Stimulated activated CD4-positive, alpha-beta T cell treated with anti-CD3 and anti-CD28 coated beads, Interleukin-2, amount 100 ng/mL, for 4 hours (primary cell): Measurements from ENCODE around the gene CRIP1.

Source experiments
- DNase-seq: peaks from one replicate; pipeline ENCODE4 v3.0.0-alpha.2; 2020; ENCODE audit warnings: low read depth

The CRIP1 gene

DNA sequence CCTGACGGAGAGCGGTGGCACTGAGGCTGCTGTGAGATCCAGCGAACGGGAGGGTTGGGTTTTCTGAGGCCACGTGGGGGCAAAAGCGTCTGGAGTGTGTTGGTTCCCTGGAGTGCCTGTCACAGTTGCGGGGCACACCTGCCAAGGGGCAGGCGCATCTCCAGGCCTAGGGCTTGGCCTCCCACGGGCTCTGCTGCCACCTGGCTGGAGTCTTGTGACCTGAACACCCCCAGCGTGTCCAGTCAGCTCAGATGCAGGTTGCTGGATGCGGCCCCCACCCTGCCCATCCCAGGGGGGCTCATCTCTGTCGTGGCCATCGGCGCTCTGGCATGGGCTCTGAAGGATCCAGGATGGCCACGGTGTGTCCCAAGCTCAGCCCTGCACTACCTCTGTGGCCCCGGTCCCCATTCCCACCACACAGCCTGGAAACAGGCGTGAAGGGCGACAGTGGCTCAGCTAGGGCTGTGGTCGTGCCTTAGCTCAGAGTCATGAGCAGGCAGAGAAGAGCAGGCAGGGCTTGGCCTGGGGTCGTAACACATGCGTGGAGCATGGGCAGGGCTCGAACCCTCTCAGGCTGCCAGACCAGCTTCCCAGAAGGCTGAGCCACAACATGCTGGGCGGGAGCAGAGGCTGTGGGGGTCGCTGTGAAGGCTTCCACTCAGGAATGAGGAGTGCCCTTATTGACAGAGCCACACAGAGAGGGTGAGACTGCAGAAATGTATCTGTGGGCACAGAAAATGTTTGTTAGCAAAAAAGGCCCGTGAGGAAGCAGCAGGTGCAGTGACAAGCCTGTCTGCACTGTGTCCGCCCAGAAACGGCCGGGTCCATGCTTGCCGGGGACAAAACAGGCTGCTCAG is 35.6 kb upstream of the CRIP1 start:
- DNase-seq = no peak

DNA sequence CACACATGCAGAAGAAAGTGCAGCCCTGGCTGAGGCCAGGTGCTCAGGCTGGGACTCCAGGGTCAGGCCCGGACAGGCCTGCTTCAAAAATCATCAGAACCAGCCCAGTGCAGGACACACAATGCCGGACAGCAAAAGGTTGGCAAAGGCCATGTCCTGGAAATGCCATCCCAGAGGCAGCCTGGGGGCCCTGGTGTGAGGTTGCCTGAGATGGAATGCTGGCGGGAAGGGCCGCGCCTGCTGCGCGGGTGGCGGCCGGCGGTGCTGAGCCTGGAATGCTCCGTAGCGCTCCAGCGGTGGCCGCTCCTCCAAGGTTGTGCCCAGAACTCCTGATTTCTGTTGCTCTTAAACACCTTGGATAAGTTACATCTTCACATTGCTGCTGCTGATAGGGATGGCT is 33.7 kb upstream of the CRIP1 start:
- DNase-seq = no peak

DNA sequence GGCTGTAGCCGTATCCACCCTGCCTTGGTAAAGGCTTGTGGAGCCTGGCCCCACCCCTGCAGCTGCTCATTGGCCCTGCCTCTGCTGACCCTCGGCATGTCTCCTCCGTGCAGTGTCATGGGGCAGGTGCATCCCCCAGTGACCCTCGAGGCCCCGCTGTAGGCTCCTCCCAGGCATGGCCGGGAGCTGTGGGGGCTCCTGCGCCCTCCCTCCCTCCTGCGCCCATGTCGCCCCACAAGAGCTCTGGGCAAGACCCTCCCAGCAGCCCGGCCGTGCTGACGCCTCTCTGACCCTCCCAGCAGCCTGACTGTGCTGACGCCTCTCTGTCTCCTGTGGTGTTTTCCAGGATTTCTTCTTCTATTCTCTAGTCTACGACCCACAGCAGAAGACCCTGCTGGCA is 32.8 kb upstream of the CRIP1 start:
- no peak for DNase-seq

DNA sequence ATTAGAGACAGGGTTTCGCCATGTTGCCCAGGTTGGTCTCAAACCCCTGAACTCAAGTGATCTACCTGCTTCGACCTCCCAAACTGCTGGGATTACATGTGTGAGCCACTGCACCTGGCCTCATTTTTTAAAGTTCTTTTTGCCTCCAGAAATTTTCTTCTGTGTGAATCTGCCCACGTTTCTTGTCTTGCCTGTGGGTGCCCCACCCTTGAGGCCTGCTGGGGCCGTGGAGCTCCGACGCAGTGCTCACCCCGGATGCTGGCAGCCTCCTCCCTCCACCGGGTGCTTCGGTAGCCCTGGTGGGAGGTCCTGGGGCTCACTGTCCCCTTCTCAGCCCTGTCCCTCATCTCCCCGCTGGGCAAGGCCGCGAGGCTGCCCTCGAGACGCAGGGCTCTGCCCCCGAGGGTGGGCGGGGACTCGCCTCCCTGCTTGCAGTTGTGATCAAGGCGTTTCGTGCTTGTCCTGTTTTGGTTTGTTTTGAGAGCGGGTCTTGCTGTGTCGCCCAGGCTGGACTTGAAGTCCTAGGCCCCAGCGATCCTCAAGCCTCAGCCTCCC is 31.5 kb upstream of the CRIP1 start:
- DNase-seq = no peak

DNA sequence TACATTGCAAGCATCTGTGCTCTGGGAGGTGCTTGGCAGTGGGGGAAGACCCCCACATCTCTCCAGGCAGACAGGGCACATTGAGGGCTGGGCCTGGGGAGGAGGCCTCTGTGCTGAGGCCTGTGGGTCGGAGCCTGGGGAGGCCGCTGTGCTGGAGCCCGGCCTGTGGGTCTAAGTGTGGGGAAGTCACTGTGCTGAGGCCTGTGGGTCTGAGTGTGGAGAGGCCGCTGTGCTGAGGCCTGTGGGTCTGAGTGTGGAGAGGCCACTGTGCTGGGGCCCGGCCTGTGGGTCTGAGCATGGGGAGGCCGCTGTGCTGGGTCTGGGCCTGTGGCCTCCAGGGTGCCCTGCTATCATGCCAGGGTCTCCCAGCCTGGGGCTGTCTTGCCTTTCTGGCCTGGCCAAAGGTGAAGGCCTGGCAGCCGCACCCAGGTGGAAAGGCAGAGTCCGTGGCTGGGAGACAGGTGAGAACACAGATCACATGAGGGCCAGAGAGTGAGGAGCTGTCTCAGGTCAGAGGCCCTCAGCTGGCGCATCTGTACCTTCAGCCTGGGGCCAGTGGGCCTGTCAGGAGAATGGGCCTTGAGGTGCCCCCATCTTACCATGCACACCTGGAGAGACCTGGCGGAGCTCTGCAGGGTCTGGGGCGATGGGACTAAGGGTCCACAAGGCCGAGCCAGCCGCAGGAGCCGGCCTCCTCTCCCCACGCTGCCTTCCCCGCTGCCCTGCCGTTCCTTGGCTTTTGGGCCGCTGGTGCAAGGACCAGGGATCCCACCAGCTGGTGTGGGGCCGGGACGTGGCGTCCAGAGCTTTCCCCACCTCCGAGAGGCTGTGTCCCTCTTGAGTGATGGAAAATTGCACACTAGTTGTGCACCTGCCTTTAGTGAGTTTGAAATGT is 30.7 kb upstream of the CRIP1 start:
- DNase-seq = no peak

DNA sequence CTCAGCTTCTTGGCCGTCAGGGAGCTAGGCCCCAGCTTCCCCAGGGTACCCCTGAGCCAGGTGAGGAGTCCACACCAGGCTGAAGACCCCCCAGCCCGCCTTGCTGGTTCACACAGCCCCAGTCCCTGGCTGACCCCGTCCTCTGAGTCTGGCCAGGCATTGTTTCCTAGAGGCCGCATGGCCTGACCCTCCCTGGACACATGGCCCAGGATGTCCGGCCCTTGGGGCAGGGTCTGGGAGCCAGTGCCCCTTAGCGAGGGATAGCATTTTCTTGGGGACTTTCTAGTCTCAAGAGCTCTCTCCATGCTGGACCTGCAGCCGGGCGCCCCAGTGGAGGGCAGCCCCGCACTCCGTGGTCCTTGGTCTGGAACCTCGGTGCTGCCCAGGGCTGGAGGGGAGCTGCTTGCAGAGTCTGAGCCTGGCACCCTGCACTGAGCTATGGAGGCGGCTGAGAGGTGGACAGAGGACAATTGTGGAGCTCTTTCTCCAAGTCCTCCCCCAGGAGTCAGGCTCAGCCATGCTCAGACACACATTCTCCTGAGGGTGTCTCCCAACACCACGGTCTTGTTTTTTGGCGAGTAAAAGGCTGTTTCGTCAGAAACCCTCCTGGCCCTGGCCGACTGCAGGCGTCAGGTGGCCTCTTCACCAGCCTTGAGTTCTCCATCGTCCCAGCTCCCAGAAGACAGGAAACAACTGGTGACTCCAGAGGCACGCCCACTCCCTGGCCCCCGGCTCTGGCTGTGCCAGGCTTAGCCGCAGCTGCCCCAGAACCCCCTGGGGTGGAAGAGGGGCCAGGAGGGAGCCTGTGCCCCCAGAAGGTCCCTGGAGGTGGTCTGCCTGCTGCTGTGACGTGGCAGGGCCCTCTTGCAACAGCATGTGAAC is 29.7 kb upstream of the CRIP1 start:
- no peak for DNase-seq

DNA sequence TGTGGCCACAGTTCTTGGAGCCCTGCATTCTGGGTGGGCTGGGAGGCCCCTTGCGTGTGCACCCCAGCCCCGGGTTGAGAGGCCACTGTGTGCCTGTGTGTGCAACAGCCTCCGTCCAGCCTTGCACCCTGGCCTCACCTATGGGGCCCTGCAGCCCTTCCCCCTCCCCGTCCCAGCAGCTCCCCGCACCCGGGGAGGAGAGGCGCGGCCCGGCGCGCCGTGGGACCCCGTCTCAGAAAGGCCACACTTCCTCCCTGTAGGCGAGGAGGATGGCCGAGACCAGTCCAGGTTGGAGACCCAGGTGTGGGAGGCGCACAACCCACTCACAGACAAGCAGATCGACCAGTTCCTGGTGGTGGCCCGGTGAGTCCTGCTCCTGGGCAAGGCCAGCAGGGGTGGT is 28.7 kb upstream of the CRIP1 start:
- DNase-seq = no peak

DNA sequence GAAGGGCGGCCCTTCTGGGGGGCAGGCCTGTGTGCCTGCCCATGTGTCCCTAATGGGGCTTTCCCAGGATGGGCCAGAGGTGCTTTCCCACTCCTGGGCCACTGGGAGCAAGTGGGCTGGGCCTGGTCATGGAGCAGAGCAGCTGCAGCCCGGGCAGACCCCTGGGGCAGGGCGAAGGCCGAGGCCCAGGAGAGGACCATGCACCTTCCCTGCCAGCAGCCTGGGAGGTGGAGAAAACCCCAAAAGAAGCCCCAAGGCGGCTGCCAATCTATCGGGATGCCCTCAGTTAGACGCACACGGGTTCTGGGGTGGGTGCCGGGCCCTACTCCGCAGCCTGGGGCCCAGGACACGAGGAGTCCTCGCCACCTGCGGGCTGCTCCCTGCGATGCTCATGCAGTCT is 28.1 kb upstream of the CRIP1 start:
- DNase-seq = no peak

DNA sequence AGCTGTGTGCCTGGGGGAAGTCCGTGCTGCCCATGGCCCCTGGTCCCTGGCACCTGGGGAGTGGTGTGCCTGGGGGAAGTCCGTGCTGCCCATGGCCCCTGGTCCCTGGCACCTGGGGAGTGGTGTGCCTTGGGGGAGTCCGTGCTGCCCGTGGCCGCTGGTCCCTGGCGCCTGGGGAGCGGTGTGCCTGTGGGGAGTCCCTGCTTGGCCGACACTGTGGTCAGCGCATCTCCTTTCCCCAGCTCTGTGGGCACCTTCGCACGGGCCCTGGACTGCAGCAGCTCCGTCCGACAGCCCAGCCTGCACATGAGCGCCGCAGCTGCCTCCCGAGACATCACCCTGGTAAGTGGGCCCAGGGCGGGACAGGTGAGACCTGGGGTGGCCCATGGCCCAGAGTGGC is 26.6 kb upstream of the CRIP1 start:
- no peak for DNase-seq

DNA sequence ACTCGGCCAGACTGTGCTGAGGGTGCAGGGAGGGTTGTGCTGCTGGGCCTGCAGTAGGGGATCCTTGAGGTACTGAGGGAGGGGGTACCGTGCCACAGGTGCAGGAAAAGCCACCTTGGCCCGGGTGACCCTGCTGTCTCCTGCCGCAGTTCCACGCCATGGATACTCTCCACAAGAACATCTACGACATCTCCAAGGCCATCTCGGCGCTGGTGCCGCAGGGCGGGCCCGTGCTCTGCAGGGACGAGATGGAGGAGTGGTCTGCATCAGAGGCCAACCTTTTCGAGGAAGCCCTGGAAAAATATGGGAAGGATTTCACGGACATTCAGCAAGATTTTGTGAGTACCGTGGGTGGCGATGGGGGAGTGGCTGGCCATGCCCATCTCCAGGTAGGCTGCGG is 26.1 kb upstream of the CRIP1 start:
- no peak for DNase-seq

DNA sequence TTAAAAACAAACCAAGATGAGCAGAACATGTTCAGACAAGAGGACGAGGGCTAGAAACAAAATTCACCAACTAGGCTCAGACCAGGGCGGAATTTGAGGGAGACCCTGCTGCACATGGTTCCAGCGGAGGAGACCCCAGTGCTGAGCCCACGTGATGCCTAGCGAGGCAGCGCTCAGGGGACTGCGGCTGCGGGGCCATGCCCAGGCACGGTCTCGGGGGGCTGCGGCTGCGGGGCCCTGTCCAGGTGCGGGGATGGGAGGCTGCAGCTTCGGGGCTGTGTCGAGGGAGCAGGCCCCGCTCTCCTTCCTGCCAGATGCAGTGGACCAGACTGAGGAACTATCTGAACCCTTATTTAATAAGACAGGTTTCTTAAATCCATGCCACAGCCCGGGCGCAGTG is 24.8 kb upstream of the CRIP1 start:
- no peak for DNase-seq

DNA sequence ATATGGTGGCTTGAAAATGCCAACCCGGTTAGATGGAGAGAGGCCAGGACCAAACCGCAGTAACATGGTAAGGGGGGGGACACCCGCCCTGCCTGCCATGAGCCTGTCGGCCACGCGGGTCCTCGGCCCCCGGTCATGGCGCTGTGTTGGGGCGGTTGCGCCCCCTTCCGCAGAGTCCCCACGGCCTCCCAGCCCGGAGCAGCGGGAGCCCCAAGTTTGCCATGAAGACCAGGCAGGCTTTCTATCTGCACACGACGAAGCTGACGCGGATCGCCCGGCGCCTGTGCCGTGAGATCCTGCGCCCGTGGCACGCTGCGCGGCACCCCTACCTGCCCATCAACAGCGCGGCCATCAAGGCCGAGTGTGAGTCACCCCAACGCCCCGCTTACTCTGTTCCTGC is 22.2 kb upstream of the CRIP1 start:
- DNase-seq = no peak

DNA sequence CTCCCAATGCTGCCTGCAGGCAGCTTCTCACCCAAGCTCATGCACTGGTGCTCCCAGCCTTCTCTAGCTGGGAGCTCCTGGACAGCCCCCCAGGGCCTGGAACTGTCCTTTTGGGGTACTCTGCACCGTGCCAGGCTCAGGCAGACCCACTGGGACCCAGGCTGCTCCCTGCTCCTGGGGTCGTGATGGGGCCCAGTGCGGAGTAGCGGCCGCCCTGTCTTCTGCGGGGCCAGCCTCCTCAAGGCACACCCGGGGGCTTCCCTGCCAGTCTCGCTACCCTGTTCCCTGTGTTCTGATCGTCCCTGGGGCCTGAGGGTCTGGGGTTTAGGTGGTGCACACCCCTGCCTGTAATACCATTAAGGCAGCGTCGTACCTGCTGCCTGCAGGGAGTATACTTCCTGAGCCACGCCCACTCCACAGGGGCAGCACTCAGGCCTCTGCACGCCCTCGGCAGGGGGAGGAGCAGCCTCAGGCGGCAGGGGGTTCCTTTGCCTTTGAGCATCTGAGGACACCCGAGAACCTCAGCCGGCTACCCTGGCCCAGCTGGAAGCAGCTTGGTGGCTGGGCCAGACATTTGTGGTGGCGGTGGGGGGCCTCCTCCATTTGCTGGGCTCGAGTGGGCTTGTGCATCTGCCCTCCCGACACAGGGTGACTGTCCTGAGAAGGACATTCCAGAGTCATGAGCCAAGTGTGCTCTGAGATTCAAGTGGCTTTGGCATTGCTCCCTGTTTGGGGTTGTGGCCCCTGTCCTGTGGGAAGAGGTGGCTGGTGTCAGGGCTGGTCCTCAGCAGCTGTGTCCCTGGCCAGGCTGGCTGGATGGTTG is 21.3 kb upstream of the CRIP1 start:
- DNase-seq = no peak

DNA sequence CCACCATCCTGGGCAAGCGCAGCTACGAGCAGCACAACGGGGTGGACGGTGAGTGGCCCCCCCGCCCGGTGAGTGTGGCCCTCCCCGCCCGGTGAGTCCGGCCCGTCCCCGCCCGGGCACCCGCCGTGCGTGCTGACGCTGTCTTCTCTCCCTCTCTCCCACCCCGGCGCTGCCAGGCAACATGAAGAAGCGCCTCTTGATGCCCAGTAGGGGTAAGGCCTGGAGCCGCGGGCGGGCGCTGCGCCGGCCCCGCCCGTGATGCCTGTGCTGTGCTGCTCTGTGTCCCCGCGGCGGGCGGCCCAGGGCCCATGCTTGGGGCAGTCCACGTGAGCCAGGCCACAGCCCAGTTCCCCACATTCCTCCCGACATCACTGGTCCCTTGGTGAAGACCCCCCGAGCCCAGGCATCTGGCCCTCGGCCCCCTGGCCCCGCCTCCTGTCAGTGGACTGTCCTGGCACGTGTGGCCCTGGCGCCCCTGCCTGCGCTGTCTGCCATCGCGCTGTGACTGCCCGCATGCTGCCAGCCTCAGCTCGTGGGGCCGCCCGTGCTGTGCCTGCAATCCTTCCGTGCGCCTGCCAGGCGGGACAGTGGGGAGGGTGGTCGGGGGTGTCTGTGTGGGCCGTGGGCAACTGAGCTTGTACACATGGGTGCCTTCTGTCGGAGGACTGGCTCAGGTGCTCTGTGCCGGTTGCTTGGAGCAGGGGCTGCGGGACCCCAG is 20.0 kb upstream of the CRIP1 start:
- no peak for DNase-seq

DNA sequence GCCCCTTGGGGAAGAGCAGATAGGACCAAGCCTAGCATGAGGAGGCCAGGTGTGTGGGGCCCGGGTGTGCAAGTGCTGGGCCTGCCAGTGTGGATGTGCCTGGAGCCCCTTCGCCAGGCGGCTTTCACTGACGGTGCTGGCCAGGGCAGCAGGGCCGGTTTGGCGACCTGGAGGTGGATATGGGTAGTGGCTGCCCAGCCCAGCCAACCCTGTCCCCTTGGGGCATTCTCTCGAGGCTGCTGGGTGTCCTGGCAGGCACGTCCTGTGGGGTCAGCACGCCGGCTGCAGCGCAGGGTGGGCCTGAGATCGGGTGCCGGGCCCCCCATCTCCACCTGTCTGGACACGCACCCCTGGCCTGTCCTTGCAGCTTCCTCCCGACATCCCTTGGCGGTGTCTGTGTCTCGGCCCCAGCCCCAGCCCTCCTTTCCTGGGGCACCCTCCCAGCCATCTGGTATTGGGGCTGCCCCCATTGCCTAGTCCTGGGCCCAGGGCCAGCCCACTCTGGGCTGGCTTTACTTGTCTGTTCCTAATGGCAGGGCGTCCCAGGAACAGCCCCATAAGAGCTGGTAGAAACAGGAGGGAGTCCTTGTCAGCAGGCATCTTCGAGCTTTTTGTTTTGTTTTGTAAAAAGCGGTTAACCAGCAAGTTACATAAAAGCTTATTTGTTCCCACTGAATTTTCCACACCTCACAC is 19.3 kb upstream of the CRIP1 start:
- no peak for DNase-seq

DNA sequence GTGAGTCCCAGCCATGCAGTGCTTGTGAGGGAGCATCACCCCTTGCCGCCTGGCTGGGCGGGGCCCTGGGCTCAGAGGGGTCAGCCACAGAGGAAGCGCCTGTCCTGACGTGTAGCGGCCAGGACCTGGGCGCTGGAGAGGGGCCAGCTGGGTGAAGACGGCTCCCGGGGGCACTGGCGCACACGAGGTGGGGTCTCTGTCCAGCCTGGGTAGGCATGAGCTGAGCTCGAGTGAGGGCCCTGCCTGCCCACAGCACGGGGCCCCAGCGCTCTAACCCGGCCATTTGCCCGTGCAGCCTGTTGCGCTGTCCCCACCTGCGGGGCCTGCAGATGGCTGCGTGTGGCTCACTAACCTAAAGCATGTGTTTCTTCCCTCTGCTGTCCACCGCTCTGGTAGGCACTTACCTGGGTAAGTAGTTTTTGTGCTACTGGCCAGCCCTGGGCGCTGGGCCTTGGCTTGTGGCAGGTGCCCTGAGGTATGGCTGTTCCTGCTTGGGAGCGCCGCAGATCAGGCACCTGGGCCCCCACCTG is 18.7 kb upstream of the CRIP1 start:
- no peak for DNase-seq

DNA sequence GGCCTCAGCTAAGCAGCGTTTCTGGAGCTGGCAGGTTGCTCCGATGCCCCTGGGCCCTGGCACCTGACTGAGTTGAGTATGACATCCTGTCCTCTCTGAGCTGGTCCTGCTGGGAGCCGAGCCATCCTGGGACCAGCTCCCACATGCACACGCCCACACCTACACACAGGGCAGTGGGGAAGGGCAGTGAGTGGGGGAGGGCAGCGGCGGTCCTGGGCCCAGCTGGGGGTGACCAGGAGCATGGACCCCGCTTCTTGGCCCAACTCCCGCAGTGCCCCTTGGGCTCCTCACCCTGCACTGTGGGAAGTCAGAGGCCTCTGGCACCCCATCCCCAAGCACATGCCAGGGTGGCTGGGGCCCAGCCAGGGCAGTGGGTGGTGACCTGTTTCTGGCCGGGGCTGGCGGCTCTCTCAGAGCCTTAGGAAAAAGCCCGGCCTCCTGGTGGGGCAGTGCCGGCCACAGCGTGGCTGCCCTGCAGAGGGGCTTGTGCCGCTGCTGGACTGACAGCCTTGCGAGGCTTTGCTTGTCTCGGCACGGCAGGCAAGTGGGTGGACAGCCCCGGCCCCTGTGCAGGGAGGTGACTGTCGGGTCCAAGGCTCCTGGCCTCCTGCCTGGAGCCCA is 18.0 kb upstream of the CRIP1 start:
- no peak for DNase-seq

DNA sequence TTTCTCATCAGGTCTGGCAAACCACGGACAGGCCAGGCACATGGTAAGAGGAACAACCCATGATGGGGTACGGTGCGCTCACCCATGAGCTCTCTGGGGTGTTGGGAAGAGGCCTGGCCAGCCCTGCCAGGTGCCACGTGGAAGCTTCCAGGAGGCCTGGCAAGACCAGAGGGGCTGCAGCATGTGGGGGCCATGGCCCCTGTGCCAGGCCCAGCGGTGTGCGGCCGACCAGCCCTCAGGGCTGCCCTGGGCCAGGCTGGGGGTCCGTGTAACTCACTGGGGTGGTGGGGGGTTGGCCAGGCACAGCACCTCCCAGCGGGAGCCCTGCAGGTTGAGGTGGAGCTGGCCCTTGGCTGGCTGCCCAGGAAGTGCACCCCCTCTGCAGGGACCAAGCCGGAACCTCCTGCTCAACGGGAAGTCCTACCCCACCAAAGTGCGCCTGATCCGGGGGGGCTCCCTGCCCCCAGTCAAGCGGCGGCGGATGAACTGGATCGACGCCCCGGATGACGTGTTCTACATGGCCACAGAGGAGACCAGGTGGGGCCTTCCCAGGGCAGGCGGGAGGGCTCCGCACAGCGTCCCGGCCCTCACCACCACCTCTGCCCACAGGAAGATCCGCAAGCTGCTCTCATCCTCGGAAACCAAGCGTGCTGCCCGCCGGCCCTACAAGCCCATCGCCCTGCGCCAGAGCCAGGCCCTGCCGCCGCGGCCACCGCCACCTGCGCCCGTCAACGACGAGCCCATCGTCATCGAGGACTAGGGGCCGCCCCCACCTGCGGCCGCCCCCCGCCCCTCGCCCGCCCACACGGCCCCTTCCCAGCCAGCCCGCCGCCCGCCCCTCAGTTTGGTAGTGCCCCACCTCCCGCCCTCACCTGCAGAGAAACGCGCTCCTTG is 17.0 kb upstream of the CRIP1 start:
- no peak for DNase-seq
